ENCODE measurements around the gene OPRL1.
"Not testable (repeated sequence)": the region's sequence is repeated elsewhere in the genome, so short reads cannot be mapped to it uniquely, and the experiment has no call there.

Gene OPRL1

GRCh38 chr20:64087226-64087825 lies 7.4 kb downstream of the OPRL1 start:
- not testable (repeated sequence) for DNase-seq (ENCODE audit: low read depth)

GRCh38 chr20:64088586-64088985 lies 8.7 kb downstream of the OPRL1 start:
- not testable (repeated sequence) for DNase-seq (ENCODE audit: low read depth)

GRCh38 chr20:64090165-64090564 lies 10.3 kb downstream of the OPRL1 start:
- DNase-seq (ENCODE audit: low read depth) = no peak

- no peak for DNase-seq (ENCODE audit: low read depth)
Observed at GRCh38 chr20:64091340-64091739, 11.5 kb downstream of the OPRL1 start.

GRCh38 chr20:64091770-64092169 lies 11.9 kb downstream of the OPRL1 start:
- DNase-seq (ENCODE audit: low read depth) = no peak

GRCh38 chr20:64092258-64093012 lies 12.6 kb downstream of the OPRL1 start:
- no peak for DNase-seq (ENCODE audit: low read depth)

- DNase-seq (ENCODE audit: low read depth) = no peak
Observed at GRCh38 chr20:64093013-64093503, 13.2 kb downstream of the OPRL1 start.

GRCh38 chr20:64095455-64095854 lies 15.6 kb downstream of the OPRL1 start:
- DNase-seq (ENCODE audit: low read depth) = no peak

- DNase-seq (ENCODE audit: low read depth) = no peak
Observed at GRCh38 chr20:64095927-64096326, 16.0 kb downstream of the OPRL1 start.

- no peak for DNase-seq (ENCODE audit: low read depth)
Observed at GRCh38 chr20:64096535-64096934, 16.7 kb downstream of the OPRL1 start.

GRCh38 chr20:64098471-64099013 lies 18.7 kb downstream of the OPRL1 start:
- DNase-seq (ENCODE audit: low read depth) = no peak

- no peak for DNase-seq (ENCODE audit: low read depth)
Observed at GRCh38 chr20:64099086-64099786, 19.4 kb downstream of the OPRL1 start.

GRCh38 chr20:64099880-64100565 lies 20.1 kb downstream of the OPRL1 start:
- DNase-seq (ENCODE audit: low read depth) = no peak

- DNase-seq (ENCODE audit: low read depth) = no peak
Observed at GRCh38 chr20:64100566-64100888, 20.6 kb downstream of the OPRL1 start.

GRCh38 chr20:64100946-64101688 lies 21.2 kb downstream of the OPRL1 start:
- no peak for DNase-seq (ENCODE audit: low read depth)

GRCh38 chr20:64101731-64102621 lies 22.1 kb downstream of the OPRL1 start:
- peak; percentile 47 for DNase-seq (ENCODE audit: low read depth)

- no peak for DNase-seq (ENCODE audit: low read depth)
Observed at GRCh38 chr20:64102647-64103354, 22.9 kb downstream of the OPRL1 start.

- DNase-seq (ENCODE audit: low read depth) = no peak
Observed at GRCh38 chr20:64103871-64104666, 24.2 kb downstream of the OPRL1 start.

All from activated gamma-delta T cell treated with anti-CD3 and anti-CD28 coated beads, Interleukin-2, amount 50 U/mL, for 16 hours (primary cell).